M059J (cell line): ENCODE measurements around the gene HDHD2. TPM values are rescaled to one million over a fixed set of nuclear protein-coding genes. Genes with fewer than 3 reads are reported as not detected.
"Not testable (repeated sequence)": the region's sequence is repeated elsewhere in the genome, so short reads cannot be mapped to it uniquely, and the experiment has no call there.

Experiments used
- DNase-seq: peaks from one replicate; pipeline ENCODE4 v3.0.0-alpha.2; 2012; ENCODE audit warnings: low read depth
- total RNA-seq: library from RNA; depleted of rRNA; stranded (reverse); fragments of >200 nt; shearing (Covaris generic); gene quantifications from 2 replicates; pipeline ENCODE4 v1.2.3, GENCODE V29; 2014; rRNA removed

The HDHD2 gene, protein sequence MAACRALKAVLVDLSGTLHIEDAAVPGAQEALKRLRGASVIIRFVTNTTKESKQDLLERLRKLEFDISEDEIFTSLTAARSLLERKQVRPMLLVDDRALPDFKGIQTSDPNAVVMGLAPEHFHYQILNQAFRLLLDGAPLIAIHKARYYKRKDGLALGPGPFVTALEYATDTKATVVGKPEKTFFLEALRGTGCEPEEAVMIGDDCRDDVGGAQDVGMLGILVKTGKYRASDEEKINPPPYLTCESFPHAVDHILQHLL
- 15.5 and 21.3 TPM in 2 replicates for total RNA-seq

- peak; percentile 77 for DNase-seq
Measured at GRCh38 chr18:47150029-47150823, at the start of gene HDHD2. HDHD2 (minus strand) TSS chr18:47150500; CDS start chr18:47136439, 14,061 bp downstream.

GRCh38 chr18:47195961-47196360 lies 45.7 kb upstream of the HDHD2 start:
- DNase-seq: not testable (repeated sequence)

DNA sequence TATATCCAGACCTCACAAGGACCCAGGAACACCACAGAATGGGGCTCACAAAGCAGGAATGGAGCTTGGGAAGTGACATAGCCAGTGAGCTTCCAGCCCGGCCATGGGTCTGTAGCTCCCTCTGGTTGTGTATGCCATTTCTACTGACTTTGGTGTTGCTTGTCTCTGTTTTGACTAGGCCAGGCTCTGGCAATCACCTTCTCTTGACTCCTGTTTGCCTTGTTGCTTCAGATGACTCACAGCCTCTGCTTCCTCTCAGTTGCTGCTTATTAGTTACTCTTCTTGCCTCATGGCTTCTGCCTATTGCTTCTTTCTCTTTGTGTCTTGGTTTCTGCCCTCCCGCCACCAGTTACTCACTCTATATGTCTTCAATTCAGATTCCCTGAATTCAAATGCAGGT lies 41.7 kb upstream of the HDHD2 start:
- DNase-seq: peak; percentile 32

DNA sequence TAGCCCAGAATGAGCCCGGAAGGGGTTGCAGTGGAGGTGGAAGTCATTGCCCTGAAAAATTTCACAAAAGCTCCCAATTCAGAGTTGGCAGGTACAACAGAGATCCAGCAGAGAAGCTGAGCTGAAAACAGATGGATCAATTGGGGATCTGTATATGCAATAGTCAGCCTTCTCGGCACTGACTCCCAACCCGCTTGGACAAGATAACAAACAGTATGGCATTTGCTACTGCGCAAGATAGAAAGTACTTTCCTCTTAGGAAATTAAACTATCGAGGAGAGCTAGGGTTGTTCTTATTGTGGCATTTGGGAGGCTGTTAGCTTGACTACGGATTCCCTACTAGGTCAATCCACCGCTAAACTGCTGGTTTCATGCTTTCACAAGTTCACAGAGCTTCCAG lies 37.4 kb upstream of the HDHD2 start:
- no peak for DNase-seq

DNA sequence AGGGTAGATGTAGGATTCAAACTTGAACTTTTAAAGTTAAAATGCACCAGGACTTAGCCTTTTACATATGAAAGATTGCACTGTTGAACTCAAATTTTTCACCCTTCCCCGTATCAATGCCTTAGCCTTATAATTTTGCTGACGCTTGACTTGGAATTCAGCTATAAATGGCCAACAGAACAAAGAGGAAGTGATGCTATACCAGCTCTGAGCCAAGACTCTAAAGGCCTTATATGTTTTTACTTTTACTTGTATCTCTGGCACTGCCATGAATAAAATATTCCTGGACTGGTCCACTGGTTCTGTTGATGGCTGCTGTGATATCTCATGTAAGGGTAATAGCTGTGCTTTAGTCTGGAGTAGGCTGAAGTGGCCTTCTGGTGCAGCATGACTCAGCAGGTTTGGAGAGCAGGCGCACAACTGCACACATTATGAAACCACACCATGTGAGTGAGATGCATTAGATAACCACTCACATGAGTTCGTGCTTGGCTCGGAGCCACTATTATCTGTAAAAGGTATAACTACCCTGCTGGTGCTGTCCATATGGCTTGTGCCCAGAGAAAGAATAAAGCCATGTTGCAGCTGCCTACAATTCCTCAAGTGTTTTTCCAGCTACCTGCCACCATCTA lies 34.2 kb upstream of the HDHD2 start:
- peak; percentile 44 for DNase-seq

- DNase-seq: not testable (repeated sequence)
Measured at GRCh38 chr18:47182156-47182555, 31.9 kb upstream of the HDHD2 start.

DNA sequence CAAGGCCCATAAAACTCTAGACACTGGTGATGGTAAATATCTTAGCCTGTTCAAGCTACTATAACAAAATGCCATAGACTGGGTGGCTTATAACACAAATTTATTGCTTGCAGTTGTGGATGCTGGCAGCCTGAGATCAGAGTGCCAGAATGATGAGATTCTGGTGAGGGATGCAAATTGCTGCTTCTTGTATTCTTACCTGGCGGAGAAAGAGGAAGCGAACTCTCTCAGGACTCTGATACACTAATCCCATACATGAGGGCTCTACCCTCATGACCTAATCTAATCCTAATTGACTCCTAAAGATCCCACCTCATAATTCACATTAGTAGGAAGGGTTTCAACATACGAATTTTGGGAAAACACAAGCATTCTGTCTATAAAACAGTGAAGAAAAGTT lies 30.5 kb upstream of the HDHD2 start:
- DNase-seq: no peak

- no peak for DNase-seq
Measured at GRCh38 chr18:47179520-47179919, 29.2 kb upstream of the HDHD2 start.

- peak; percentile 85 for DNase-seq
Measured at GRCh38 chr18:47175898-47176575, 25.7 kb upstream of the HDHD2 start, which contains the start of gene IER3IP1. IER3IP1 (minus strand) TSS chr18:47176364; CDS start chr18:47176277, 87 bp downstream.

DNA sequence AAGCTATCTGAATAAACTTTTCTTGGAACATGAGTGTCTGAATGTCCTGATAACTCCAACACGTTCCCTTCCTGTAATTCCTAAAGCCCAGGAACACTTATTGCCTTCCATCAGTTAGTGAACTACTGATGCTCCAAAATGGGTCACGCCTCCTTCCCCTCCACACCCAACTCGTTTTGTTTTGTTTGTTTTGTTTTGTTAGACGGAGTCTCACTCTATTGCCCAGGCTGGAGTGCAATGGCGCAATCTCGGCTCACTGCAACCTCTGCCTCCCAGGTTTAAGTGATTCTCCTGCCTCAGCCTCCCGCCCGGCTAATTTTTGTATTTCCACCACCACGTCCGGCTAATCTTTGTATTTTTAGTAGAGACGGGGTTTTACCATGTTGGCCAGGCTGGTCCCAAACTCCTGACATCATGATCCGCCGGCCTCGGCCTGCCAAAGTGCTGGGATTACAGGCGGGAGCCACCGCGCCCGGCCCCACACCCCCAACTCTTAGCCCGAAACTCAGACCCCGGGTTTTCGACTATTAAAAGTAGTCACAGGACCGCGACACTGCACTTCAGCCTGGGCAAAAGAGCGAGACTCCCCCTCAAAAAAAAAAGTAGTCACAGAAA lies 25.1 kb upstream of the HDHD2 start:
- DNase-seq: peak; percentile 16

DNA sequence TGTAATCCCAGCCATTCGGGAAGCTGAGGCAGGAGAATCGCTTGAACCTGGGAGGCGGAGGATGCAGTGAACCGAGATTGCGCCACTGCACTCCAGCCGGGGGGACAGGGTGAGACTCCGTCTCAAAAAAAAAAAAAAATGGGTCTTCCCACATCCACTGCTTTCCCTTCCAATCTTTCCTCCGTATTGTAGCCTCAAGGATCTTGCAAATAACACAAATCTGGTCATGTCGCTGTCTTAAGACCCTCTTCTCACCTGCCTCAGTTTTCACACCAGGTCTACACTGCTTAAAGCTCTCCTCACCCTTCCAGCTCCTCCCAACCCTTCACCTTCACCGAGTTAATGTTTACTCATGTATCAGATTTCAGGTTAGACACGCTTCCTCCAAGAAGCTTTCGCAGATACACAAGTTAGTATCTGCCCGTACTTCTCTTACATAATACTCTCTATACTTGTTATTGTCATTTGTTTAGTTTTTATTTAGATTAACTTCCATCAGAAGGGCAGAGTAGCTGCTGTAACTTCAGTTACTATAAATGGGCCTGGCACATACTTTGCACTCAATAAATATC lies 24.3 kb upstream of the HDHD2 start:
- DNase-seq: no peak

- DNase-seq: no peak
Measured at GRCh38 chr18:47172476-47172875, 22.2 kb upstream of the HDHD2 start.

GRCh38 chr18:47168913-47169312 lies 18.6 kb upstream of the HDHD2 start:
- DNase-seq: no peak

DNA sequence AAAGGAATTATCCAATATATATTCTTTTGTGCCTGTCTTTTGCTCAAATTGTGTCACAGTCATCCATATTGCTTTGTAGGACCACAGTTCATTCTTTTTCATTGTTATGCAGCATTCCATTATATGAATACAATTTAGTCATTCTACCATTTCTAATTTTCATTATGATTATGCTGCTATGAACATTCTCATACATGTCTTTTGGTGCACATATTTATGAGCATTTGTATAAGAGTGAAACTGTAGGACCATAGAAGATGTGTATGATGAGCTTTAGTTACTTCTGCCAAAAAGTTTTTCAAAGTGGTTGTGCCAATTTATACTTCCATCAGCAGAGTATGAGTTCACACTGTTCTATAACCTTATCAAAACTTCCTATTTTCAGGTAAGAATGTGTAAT lies 18.2 kb upstream of the HDHD2 start:
- no peak for DNase-seq

GRCh38 chr18:47166294-47166693 lies 16.0 kb upstream of the HDHD2 start:
- DNase-seq: peak; percentile 37

GRCh38 chr18:47163241-47163640 lies 12.9 kb upstream of the HDHD2 start:
- peak; percentile 50 for DNase-seq

DNA sequence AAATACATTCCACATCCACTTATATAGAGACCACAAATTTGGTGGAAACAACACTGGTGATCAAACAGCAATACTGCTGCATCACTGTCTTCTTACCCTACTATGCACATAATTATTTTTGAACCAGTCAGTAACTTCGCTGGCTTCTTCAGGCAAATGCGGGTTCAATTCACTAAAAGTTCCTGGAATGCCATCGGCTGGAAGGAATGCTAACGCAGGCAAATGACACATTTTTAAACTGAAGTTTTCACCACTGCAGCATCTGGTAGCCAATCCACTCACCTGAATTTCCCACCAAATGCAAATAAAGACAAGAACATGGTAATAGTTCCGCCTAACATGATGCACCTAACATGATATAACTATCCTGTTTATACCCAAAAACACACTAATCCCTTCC lies 10.0 kb upstream of the HDHD2 start:
- DNase-seq: no peak

DNA sequence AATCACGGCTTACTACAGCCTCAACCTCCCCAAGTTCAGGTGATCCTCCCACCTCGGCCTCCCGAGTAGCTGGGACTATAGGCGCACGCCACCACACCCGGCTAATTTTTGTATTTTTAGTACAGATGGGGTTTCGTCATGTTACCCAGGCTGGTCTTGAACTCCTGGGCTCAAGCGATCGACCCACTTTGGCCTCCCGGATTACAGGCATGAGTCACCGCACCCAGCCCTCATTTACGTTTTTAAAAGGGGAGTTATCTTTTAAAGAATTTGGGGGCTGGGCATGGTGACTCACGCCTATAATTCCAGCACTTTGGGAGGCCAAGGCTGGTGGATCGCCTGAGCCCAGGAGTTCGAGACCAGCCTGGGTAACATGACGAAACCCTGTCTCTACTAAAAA lies 8.1 kb upstream of the HDHD2 start:
- DNase-seq: peak; percentile 75

DNA sequence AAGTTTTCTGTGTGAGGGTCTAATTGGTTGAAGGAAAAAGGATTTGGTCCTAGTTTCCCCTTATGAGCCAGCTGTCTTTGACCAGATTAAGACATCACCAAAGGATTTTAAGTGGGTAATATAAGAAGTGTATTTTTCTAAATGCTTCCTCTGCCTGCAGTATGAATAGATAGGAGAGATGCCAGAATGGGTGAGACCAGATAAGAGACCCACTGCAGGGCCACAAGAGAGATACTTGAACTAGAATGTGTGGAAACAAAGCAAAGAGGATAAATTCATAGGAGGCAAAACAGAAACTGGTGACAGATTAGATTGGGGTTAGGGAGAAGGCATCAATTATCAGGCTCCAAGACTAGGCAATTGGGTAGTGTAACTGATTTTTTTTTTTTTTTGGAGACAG lies 1.1 kb upstream of the HDHD2 start:
- no peak for DNase-seq

DNA sequence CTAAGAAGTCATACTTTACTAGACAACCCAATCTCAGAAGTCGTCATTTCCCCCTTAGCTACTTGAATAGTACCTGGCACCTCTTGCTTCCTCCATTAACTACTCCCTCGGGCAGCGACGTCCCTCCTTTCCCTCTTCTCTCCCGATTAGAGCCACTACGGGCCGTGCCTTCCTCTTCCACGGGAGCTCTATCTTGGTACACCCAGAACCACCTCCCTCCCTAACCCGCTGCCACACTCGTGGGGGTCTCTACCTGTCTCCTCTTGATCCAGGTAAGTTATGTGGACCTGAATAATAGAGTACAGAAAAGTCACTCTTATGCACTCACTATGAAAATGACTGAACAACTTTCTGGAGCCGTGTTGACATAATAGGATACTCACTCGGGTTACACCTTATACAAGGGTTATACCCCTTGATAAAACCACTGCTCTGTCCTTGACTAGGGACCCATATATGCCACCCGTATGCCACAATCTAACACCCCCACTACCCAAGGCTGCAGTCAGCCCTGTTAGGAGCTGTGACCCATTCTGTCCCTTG lies 595 bp upstream of the HDHD2 start:
- peak; percentile 14 for DNase-seq

- DNase-seq: peak; percentile 10
Measured at GRCh38 chr18:47149457-47150028, 757 bp downstream of the HDHD2 start.
